Panc1 (cell line): ENCODE data around the gene P2RY8. TPM values are rescaled to one million over a fixed set of nuclear protein-coding genes. Genes with fewer than 3 reads are reported as not detected.

Source experiments
- ATAC-seq: fragments of 200-7000 bp; cut with Tn5 transposase; 2 replicates; pipeline ENCODE4 v1.9.1; 2020; ENCODE audit warnings: mild to moderate bottlenecking, moderate library complexity
- BruUV-seq: library from RNA; stranded (reverse); fragments of 400-500 nt; replicated peaks from 2 replicates; lab custom pipeline; 2021; lab: Mats Ljungman, UMichigan
- CTCF ChIA-PET: fragments of 300-600 bp; sonication (Branson Sonifier 250); formaldehyde crosslinking; loops from one replicate; lab custom pipeline; 2022; ENCODE audit warnings: antibody characterized with exemption; lab: Charles Lee
- POLR2A ChIA-PET: fragments of 300-600 bp; sonication (Branson Sonifier 250); formaldehyde crosslinking; loops from one replicate; lab custom pipeline; 2022; ENCODE audit warnings: antibody characterized with exemption; lab: Charles Lee
- DNase-seq: peaks from one replicate; pipeline ENCODE4 v3.0.0-alpha.2; 2010; ENCODE audit warnings: low read depth, low spot score
- H3K27ac ChIP-seq: 2 replicates; pipeline ENCODE4 v1.5.1; 2011; ENCODE audit warnings: mild to moderate bottlenecking, low read length, inconsistent platforms
- H3K27me3 ChIP-seq: fragments of 200-500 bp; sonication (Bioruptor generic); 2 replicates; pipeline ENCODE4 v1.6.0; 2014; ENCODE audit warnings: low read length, inconsistent platforms; ENCODE audit not compliant: control insufficient read depth, insufficient read depth
- H3K36me3 ChIP-seq: fragments of 200-500 bp; sonication (Bioruptor generic); 2 replicates; pipeline ENCODE4 v1.5.1; 2014; ENCODE audit warnings: inconsistent platforms, mild to moderate bottlenecking, low read length, moderate library complexity; ENCODE audit not compliant: control insufficient read depth, insufficient read depth
- H3K4me1 ChIP-seq: 2 replicates; pipeline ENCODE4 v1.5.1; 2011; ENCODE audit warnings: inconsistent platforms, mild to moderate bottlenecking, low read length, moderate library complexity; ENCODE audit not compliant: control insufficient read depth, insufficient read depth
- H3K4me3 ChIP-seq, 2 experiments: 2 replicates each; pipeline ENCODE4 v1.5.1; 2011 to 2012; ENCODE audit warnings: low read depth in 2 of 2, low read length in 2 of 2, mild to moderate bottlenecking in 2 of 2, inconsistent platforms in 1 of 2, moderate library complexity in 1 of 2
- H3K9me3 ChIP-seq: fragments of 200-500 bp; sonication (Bioruptor generic); 2 replicates; pipeline ENCODE4 v1.5.1; 2014; ENCODE audit warnings: low read depth, mild to moderate bottlenecking, inconsistent platforms, low read length, moderate library complexity; ENCODE audit not compliant: control insufficient read depth, insufficient read depth
- POLR2AphosphoS5 ChIP-seq: IDR thresholded peaks from 2 replicates; pipeline ENCODE4 v1.6.1; 2012; ENCODE audit warnings: mild to moderate bottlenecking, low read depth, low read length, moderate library complexity
- SIN3A ChIP-seq: IDR thresholded peaks from 2 replicates; pipeline ENCODE4 v1.6.1; 2012; ENCODE audit warnings: low read depth, mild to moderate bottlenecking, low read length, moderate library complexity, borderline replicate concordance; ENCODE audit not compliant: insufficient read depth
- TCF7L2 ChIP-seq: IDR thresholded peaks from 2 replicates; pipeline ENCODE4 v1.6.1; 2011; ENCODE audit warnings: mild to moderate bottlenecking, low read depth, low read length, inconsistent platforms
- in situ Hi-C: cut with HindIII; loops from 2 replicates; pipeline ENCODE4 v1.10.0; 2016; ENCODE audit warnings: low sequenced_read_pairs, low pct_unique_long_range_greater_than_20kb
- intact Hi-C: fragments of 100-400 bp; cut with micrococcal nuclease; formaldehyde crosslinking; loops from one replicate; pipeline ENCODE4 v1.10.0; 2022; ENCODE audit not compliant: unreplicated experiment
- total RNA-seq: library from RNA; stranded (reverse); gene quantifications from one replicate; pipeline ENCODE4 v1.2.1, GENCODE V29; 2021; ENCODE audit not compliant: unreplicated experiment
- TF ChIP-seq, protein P1 (sequence below), 2 experiments: IDR thresholded peaks; 2 replicates each; pipeline ENCODE4 v1.6.1; 2011 to 2012; ENCODE audit warnings: low read depth in 2 of 2, control low read depth in 1 of 2, low read length in 1 of 2, mild to moderate bottlenecking in 1 of 2, moderate library complexity in 1 of 2; ENCODE audit not compliant: insufficient read depth in 1 of 2
- TF ChIP-seq, protein P2 (sequence below): fragments of 450-650 bp; IDR thresholded peaks from 2 replicates; pipeline ENCODE4 v1.5.1; 2017; ENCODE audit warnings: mild to moderate bottlenecking

The P2RY8 gene
- total RNA-seq, 1 experiment from 2014 or later = 0.18 TPM

DNA sequence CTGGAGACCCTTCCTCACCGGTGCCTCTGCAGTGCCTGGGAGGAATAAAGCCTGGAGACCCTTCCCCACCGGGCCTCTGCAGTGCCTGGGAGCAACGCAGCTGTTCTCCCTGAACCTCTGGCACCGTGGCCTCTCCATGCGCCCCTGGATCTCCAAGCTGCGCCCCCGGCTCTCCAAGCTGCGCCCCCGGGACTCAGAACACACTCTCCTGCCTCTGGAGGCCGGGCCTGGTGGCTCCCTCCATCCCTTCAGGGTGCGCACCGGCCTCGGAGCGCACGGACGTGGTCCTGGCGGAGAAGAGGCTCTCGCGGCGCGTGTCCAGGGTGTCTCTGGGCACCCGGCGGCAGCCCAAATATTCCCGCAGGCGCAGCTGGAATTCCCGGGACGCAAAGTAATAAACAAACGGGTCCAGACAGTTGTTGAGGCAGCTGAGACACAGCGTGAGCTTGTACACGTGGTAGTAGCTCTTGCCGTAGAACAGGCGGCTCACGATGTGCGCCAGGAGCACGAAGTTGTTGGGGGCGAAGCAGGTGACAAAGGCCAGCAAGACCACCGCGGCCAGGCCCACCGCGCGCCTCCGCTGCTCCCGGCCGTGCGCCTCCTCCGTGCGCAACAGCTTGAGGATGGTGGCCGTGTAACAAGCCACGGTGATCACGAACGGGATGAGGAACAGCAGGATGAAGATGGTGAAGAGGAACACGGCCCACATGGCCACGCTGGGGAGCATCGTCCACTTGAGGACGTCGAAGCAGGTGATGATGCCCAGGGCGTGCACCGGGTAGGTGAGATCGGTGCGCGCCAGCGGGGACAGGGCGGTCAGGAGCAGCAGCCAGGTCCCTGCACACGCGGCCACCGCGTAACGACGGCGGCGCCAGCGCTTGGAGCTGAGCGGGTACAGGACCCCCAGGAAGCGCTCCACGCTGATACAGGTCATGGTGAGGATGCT lies 71.4 kb downstream of the P2RY8 start:
- H3K27ac ChIP-seq = no peak overlapping the region
- H3K9me3 ChIP-seq = no peaks in the 10 kb centered on the region
- intact Hi-C loops (no loop called here), in situ Hi-C loops (no loop called here)
- BruUV-seq = no TSS peak
- ATAC-seq = no peak
- POLR2A ChIA-PET = no interaction called here
- DNase-seq = no peak
- CTCF ChIA-PET = no interaction called here
- no peak overlapping the region for H3K4me3 ChIP-seq
- TF ChIP-seq POLR2AphosphoS5 (no peak), TCF7L2 (no peak), SIN3A (no peak)
- TF ChIP-seq, protein P1, sequence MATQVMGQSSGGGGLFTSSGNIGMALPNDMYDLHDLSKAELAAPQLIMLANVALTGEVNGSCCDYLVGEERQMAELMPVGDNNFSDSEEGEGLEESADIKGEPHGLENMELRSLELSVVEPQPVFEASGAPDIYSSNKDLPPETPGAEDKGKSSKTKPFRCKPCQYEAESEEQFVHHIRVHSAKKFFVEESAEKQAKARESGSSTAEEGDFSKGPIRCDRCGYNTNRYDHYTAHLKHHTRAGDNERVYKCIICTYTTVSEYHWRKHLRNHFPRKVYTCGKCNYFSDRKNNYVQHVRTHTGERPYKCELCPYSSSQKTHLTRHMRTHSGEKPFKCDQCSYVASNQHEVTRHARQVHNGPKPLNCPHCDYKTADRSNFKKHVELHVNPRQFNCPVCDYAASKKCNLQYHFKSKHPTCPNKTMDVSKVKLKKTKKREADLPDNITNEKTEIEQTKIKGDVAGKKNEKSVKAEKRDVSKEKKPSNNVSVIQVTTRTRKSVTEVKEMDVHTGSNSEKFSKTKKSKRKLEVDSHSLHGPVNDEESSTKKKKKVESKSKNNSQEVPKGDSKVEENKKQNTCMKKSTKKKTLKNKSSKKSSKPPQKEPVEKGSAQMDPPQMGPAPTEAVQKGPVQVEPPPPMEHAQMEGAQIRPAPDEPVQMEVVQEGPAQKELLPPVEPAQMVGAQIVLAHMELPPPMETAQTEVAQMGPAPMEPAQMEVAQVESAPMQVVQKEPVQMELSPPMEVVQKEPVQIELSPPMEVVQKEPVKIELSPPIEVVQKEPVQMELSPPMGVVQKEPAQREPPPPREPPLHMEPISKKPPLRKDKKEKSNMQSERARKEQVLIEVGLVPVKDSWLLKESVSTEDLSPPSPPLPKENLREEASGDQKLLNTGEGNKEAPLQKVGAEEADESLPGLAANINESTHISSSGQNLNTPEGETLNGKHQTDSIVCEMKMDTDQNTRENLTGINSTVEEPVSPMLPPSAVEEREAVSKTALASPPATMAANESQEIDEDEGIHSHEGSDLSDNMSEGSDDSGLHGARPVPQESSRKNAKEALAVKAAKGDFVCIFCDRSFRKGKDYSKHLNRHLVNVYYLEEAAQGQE (IDR thresholded peaks at IDR 0.05; ENCODE audit: insufficient read depth in 1 of 2, low read depth in 2 of 2, low read length in 1 of 2) = no peak
- TF ChIP-seq, protein P2, sequence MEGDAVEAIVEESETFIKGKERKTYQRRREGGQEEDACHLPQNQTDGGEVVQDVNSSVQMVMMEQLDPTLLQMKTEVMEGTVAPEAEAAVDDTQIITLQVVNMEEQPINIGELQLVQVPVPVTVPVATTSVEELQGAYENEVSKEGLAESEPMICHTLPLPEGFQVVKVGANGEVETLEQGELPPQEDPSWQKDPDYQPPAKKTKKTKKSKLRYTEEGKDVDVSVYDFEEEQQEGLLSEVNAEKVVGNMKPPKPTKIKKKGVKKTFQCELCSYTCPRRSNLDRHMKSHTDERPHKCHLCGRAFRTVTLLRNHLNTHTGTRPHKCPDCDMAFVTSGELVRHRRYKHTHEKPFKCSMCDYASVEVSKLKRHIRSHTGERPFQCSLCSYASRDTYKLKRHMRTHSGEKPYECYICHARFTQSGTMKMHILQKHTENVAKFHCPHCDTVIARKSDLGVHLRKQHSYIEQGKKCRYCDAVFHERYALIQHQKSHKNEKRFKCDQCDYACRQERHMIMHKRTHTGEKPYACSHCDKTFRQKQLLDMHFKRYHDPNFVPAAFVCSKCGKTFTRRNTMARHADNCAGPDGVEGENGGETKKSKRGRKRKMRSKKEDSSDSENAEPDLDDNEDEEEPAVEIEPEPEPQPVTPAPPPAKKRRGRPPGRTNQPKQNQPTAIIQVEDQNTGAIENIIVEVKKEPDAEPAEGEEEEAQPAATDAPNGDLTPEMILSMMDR = no peak
- no peaks in the 10 kb centered on the region for H3K27me3 ChIP-seq
- H3K4me1 ChIP-seq = no peaks in the 10 kb centered on the region
- H3K36me3 ChIP-seq = no peaks in the 10 kb centered on the region

DNA sequence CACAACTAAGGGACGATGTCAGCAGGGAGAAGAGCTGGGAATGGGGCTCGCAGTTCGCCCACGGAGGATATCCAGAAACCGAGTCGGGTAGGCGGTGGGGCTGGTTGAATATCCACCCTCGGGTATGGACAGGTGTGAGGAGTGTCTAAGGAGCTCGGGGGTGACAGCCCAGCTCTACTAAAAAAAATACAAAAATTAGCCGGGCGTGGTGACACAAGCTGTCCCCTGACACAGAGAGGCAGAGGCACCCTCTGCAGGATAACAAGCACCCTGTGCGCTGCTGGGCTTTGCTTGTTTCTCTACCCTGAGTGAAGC lies 72.1 kb downstream of the P2RY8 start:
- in situ Hi-C loops (no loop called here), intact Hi-C loops (no loop called here)
- POLR2A ChIA-PET = no interaction called here
- TF ChIP-seq SIN3A = no peak
- no peak for TF ChIP-seq TCF7L2
- TF ChIP-seq, protein P2 = no peak
- TF ChIP-seq, protein P1 (IDR thresholded peaks at IDR 0.05; ENCODE audit: insufficient read depth in 1 of 2, low read depth in 2 of 2, low read length in 1 of 2) = no peak
- TF ChIP-seq POLR2AphosphoS5 = no peak
- H3K4me1 ChIP-seq = no peaks in the 10 kb centered on the region
- H3K27ac ChIP-seq = no peak overlapping the region
- BruUV-seq = no TSS peak
- ATAC-seq = no peak
- CTCF ChIA-PET = no interaction called here
- H3K27me3 ChIP-seq = no peaks in the 10 kb centered on the region
- no peak for DNase-seq
- no peak overlapping the region for H3K4me3 ChIP-seq
- H3K36me3 ChIP-seq = no peaks in the 10 kb centered on the region
- H3K9me3 ChIP-seq = no peaks in the 10 kb centered on the region
